Ammon's horn (tissue), 1 donor: Measurements from ENCODE around the gene MMP10.

Experiments used
- DNase-seq: peaks from one replicate; pipeline ENCODE4 v3.0.0-alpha.2; 2016; ENCODE audit warnings: low spot score

MMP10 gene

DNA sequence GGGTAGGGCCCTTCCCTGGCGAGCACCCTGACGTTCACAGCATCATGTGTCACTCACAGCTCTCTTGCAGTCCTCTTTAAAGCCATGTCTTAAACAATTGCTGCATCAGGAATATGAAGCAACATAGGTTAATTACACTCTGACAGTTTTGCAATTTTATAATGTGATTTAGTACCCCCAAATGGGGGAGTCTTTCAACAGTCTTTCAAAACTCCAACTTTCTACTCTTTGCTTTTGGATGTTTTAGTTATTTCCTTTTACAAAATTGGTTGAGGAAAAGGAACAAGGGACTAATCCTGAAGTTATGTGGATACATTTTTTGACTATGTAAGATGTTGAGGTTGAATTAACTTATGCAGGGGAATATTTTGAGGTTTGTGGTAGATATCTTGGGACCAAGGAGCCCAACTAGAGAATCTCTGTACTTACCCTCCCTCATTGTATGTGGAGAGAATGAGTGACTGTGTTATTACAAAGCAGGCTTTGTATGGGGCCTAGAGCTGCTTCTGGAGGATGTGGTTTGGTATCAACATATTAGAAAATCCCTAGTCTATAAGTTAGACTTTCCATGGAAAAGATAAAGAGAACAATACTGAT is 55.4 kb downstream of the MMP10 start, which contains the start of gene MMP8:
Gene MMP8 (minus strand): TSS at position 51 of the 597 bp plus-strand sequence. CDS start 99 bp downstream, outside the sequence.
- peak; percentile 6 for DNase-seq

- no peak for DNase-seq
These were observed 57.6 kb downstream of the MMP10 start for GRCh38 chr11:102722821-102723220.
